ENCODE results near the gene MCM3AP. TPM values are rescaled to one million over a fixed set of nuclear protein-coding genes. Genes with fewer than 3 reads are reported as not detected.

MCM3AP gene
- total and polyA plus RNA-seq, 7 donors, result 44.0 to 104 (median 79.9) TPM

DNA sequence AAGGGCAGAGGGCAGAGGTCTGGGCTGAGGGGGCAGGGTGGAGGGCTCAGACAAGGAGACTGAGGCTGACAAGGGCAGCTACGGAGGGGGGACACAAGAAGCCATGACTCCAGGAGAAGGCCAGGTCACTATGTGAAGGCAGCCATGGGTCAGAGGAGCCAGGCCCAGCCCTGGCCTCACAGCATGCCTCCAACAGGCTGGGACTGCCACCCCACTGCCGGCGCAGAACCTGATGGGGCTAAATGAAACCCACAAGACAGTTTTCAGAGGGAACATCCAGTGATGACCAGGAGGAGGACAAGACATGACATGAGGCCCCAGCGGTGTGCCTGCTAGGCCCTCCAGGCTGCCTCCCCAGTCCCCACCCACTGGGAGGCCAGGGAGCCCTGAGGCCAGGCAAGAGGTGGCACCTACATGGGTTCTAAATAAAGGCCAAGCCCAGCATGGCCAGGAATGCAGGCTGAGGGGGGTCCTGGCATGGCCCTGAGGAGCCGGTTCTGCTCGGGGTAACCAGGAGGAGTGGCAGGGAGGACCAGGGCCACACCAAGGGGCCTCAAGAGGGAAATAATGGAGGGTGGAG is 29.6 kb downstream of the MCM3AP start:
- peaks cover 6 to 100% of the 10 kb centered on the region in 2 donors for H3K36me3 ChIP-seq (ENCODE audit: insufficient read depth in 1 of 2, low read depth in 1 of 2)
- ATAC-seq (no peak), DNase-seq (no peak)
- no peaks in the 10 kb centered on the region for H3K9me3 ChIP-seq
- TF ChIP-seq, protein P1, sequence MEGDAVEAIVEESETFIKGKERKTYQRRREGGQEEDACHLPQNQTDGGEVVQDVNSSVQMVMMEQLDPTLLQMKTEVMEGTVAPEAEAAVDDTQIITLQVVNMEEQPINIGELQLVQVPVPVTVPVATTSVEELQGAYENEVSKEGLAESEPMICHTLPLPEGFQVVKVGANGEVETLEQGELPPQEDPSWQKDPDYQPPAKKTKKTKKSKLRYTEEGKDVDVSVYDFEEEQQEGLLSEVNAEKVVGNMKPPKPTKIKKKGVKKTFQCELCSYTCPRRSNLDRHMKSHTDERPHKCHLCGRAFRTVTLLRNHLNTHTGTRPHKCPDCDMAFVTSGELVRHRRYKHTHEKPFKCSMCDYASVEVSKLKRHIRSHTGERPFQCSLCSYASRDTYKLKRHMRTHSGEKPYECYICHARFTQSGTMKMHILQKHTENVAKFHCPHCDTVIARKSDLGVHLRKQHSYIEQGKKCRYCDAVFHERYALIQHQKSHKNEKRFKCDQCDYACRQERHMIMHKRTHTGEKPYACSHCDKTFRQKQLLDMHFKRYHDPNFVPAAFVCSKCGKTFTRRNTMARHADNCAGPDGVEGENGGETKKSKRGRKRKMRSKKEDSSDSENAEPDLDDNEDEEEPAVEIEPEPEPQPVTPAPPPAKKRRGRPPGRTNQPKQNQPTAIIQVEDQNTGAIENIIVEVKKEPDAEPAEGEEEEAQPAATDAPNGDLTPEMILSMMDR (IDR thresholded peaks at IDR 0.05), result no peak
- peaks cover 11% of the 10 kb centered on the region for H3K4me1 ChIP-seq
- H3K4me3 ChIP-seq, result no peak overlapping the region
- H3K27ac ChIP-seq, result no peak overlapping the region
- no peaks in the 10 kb centered on the region for H3K27me3 ChIP-seq (ENCODE audit: insufficient read depth in 3 of 3, low read length in 2 of 3)
- intact Hi-C loops (cut with DNase I), result no loop called here
- 90 to 92% (median 91%) methylated on average over 6 of the region's 6 CpGs for WGBS, 3 donors

DNA sequence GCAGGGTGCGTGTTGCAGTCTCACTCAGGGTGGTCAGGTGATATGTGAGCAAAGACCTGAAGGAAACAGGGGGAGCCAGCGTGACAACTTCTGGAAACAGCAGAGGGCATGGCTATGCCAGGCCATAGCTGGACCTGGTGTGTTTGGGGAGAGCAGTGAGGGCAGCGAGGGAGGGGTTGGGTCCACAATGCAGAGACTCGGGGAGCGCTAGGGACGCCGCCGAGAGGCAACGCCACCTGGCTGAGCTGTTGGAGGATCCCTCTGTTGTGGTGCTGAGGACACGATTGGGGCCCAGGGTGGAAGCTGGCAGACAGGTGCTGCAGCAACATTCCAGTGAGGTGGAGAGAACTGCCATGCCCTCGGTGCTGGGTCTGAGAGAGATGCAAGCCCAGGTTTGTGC is 30.2 kb downstream of the MCM3AP start:
- Histone ChIP-seq H3K36me3 (ENCODE audit: insufficient read depth in 1 of 2, low read depth in 1 of 2) (peaks cover 6 to 100% of the 10 kb centered on the region in 2 donors), H3K4me3 (no peak overlapping the region), H3K27ac (no peak overlapping the region), H3K4me1 (peaks cover 11% of the 10 kb centered on the region), H3K27me3 (ENCODE audit: insufficient read depth in 3 of 3, low read length in 2 of 3) (no peaks in the 10 kb centered on the region), H3K9me3 (no peaks in the 10 kb centered on the region)
- intact Hi-C loops (cut with DNase I), result no loop called here
- 81 to 89% (median 88%) methylated on average over 11 of the region's 11 CpGs for WGBS, 3 donors
- TF ChIP-seq, protein P1 (IDR thresholded peaks at IDR 0.05), result no peak
- no peak for DNase-seq
- ATAC-seq, result no peak

DNA sequence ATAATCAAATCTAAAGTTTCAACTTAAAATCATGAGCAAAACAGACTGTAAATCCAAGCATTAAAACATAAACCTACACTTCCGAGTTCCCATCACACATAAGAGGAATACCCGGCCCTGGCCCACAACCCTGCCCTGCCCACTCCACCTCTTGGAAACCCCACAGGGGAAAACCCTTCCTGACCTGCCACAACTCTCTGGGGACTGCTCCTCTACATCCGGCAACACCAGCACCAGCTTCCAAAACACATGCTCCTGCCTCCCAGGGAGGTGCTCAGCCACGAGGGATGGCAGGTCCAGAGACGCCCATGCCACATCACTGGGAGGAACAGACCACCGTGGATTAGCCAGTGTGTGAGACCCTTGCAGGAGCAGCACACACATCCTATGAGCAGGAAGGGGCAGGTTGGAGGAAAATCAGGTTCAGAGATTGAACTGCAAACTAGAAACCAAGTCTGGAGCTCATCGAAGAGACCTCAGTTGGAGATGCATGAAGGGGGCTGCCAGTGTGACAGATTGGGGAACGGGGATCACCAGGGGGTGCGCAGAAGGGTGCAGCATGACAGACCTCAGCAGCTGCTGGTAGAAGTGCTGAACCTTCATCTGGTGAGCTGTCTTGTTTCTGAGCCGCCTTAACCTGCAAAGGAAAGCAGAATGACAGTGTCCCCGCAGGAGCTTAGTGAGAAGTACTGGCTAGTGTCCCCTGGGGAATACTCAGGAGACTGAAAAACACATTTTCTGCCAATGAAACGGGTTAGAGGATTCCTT is 31.0 kb downstream of the MCM3AP start:
- intact Hi-C loops (cut with DNase I), result no loop called here

DNA sequence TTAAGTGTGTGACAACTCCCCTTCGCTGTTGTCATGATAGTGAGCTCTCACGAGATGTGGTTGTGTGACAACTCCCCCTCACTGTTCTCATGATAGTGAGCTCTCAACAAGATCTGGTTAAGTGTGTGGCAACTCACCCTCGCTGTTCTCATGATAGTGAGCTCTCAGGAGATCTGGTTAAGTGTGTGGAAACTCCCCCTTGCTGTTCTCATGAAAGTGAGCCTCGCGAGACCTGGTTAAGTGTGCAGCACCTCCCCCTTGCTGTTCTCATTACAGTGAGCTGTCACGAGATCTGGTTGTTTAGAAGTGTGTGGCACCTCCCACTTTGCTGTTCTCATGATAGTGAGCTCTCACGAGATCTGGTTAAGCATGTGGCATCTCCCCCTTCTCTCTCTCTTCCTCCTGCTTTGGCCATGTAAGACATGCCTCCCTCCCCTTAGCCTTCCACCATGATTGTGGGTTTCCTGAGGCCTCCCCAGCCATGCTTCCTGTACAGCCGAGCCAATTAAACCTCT is 31.7 kb downstream of the MCM3AP start:
- H3K4me1 ChIP-seq, result peaks cover 11% of the 10 kb centered on the region
- H3K27me3 ChIP-seq (ENCODE audit: insufficient read depth in 3 of 3, low read length in 2 of 3), result no peaks in the 10 kb centered on the region
- no peak for ATAC-seq
- no peak for DNase-seq
- peak overlapping the region; percentile 9 for H3K27ac ChIP-seq
- peaks cover 6 to 100% of the 10 kb centered on the region in 2 donors for H3K36me3 ChIP-seq (ENCODE audit: insufficient read depth in 1 of 2, low read depth in 1 of 2)
- no peaks in the 10 kb centered on the region for H3K9me3 ChIP-seq
- intact Hi-C loops (cut with DNase I), result no loop called here
- H3K4me3 ChIP-seq, result no peak overlapping the region
- WGBS, 3 donors, result 80 to 84% (median 81%) methylated on average over 8 of the region's 8 CpGs
- TF ChIP-seq, protein P1 (IDR thresholded peaks at IDR 0.05), result no peak

More for the DNA sequence above, 31.0 kb downstream of the MCM3AP start:
- Histone ChIP-seq H3K4me1 (peaks cover 11% of the 10 kb centered on the region), H3K9me3 (no peaks in the 10 kb centered on the region), H3K27me3 (ENCODE audit: insufficient read depth in 3 of 3, low read length in 2 of 3) (no peaks in the 10 kb centered on the region), H3K4me3 (no peak overlapping the region), H3K27ac (no peak overlapping the region), H3K36me3 (ENCODE audit: insufficient read depth in 1 of 2, low read depth in 1 of 2) (peaks cover 6 to 100% of the 10 kb centered on the region in 2 donors)
- DNase-seq (no peak), ATAC-seq (no peak)
- WGBS, 3 donors, result 77 to 83% (median 81%) methylated on average over 12 of the region's 12 CpGs
- TF ChIP-seq, protein P1 (IDR thresholded peaks at IDR 0.05), result no peak

All from psoas muscle (tissue), 8 donors.